Liver (tissue), 3 donors: ENCODE data around the gene NASP.

Source experiments
- CTCF ChIP-seq: fragments of 150-350 bp; IDR thresholded peaks from 2 replicates; pipeline ENCODE4 v1.5.1; 2017; ENCODE audit warnings: improper control_type of control experiment, low read depth, low read length; ENCODE audit not compliant: missing input control
- EGR1 ChIP-seq, 2 donors: IDR thresholded peaks; 2 replicates each; pipeline ENCODE4 v1.6.1; 2016 to 2018; ENCODE audit warnings: antibody characterized with exemption in 2 of 2, low read depth in 2 of 2
- FOXA1 ChIP-seq: IDR thresholded peaks from 2 replicates; pipeline ENCODE4 v1.6.1; 2016; ENCODE audit warnings: antibody characterized with exemption
- HNF4A ChIP-seq, 2 donors: conservative IDR thresholded peaks; 2 replicates each; pipeline ENCODE4 v1.6.1; 2016; ENCODE audit warnings: antibody characterized with exemption in 2 of 2, mild to moderate bottlenecking in 2 of 2
- JUND ChIP-seq, 2 donors: IDR thresholded peaks; 2 replicates each; pipeline ENCODE4 v1.6.1; 2016; ENCODE audit warnings: antibody characterized with exemption in 2 of 2
- MAX ChIP-seq: IDR thresholded peaks from 2 replicates; pipeline ENCODE4 v1.6.1; 2016; ENCODE audit warnings: antibody characterized with exemption
- RAD21 ChIP-seq, 2 donors: IDR thresholded peaks; 2 replicates each; pipeline ENCODE4 v1.6.1; 2016; ENCODE audit warnings: antibody characterized with exemption in 2 of 2, mild to moderate bottlenecking in 2 of 2
- TAF1 ChIP-seq: conservative IDR thresholded peaks from 2 replicates; pipeline ENCODE4 v1.6.1; 2016; ENCODE audit warnings: antibody characterized with exemption, mild to moderate bottlenecking
- YY1 ChIP-seq: IDR thresholded peaks from 2 replicates; pipeline ENCODE4 v1.6.1; 2016; ENCODE audit warnings: antibody characterized with exemption, mild to moderate bottlenecking
- ZBTB33 ChIP-seq: IDR thresholded peaks from 2 replicates; pipeline ENCODE4 v1.6.1; 2016; ENCODE audit warnings: antibody characterized with exemption
- donor health status: healthy.
- donor health status: healthy.

GRCh38 chr1:45623972-45624371, 40.1 kb downstream of the NASP start, which contains the start of gene CCDC17:
- TF ChIP-seq CTCF: no peak
- no peak for TF ChIP-seq ZBTB33
- no peak for TF ChIP-seq EGR1 (IDR thresholded peaks at IDR 0.05; ENCODE audit: low read depth in 2 of 2)
- no peak for TF ChIP-seq JUND (IDR thresholded peaks at IDR 0.05)
- TF ChIP-seq MAX: no peak
- no peak for TF ChIP-seq FOXA1
- no peak for TF ChIP-seq YY1
- no peak for TF ChIP-seq TAF1
- no peak for TF ChIP-seq RAD21 (IDR thresholded peaks at IDR 0.05)
- no peak for TF ChIP-seq HNF4A (conservative IDR thresholded peaks at IDR 0.05)
